Measurements from ENCODE around the gene FAM47E.

GRCh38 chr4:76309939-76310550 is 58.5 kb downstream of the FAM47E start:
- TF ChIP-seq, protein P1, sequence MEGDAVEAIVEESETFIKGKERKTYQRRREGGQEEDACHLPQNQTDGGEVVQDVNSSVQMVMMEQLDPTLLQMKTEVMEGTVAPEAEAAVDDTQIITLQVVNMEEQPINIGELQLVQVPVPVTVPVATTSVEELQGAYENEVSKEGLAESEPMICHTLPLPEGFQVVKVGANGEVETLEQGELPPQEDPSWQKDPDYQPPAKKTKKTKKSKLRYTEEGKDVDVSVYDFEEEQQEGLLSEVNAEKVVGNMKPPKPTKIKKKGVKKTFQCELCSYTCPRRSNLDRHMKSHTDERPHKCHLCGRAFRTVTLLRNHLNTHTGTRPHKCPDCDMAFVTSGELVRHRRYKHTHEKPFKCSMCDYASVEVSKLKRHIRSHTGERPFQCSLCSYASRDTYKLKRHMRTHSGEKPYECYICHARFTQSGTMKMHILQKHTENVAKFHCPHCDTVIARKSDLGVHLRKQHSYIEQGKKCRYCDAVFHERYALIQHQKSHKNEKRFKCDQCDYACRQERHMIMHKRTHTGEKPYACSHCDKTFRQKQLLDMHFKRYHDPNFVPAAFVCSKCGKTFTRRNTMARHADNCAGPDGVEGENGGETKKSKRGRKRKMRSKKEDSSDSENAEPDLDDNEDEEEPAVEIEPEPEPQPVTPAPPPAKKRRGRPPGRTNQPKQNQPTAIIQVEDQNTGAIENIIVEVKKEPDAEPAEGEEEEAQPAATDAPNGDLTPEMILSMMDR (IDR thresholded peaks at IDR 0.05) = no peak
- no peak for TF ChIP-seq EZH2phosphoT487 (IDR thresholded peaks at IDR 0.05)
- no peak for TF ChIP-seq EZH2 (IDR thresholded peaks at IDR 0.05)
